SU-DHL-6 (cell line): Measurements from ENCODE around the gene WDR33.
"Not testable (repeated sequence)": the region's sequence is repeated elsewhere in the genome, so short reads cannot be mapped to it uniquely, and the experiment has no call there.

Source experiments
- H2AFZ ChIP-seq: fragments of 200-600 bp; sonication (generic); 2 replicates; pipeline ENCODE4 v1.6.1; 2014; ENCODE audit warnings: low read depth, mild to moderate bottlenecking, moderate library complexity, mixed read lengths, antibody characterized with exemption, low read length; ENCODE audit not compliant: severe bottlenecking
- H3F3A ChIP-seq: fragments of 200-600 bp; shearing (Covaris generic); 2 replicates; pipeline ENCODE4 v1.6.0; 2016; ENCODE audit warnings: antibody characterized with exemption, mild to moderate bottlenecking; ENCODE audit not compliant: insufficient read depth
- H3K27ac ChIP-seq: fragments of 200-600 bp; sonication (generic); 2 replicates; pipeline ENCODE4 v1.5.1; 2016; ENCODE audit warnings: low read depth, mild to moderate bottlenecking, low read length, moderate library complexity, mixed read lengths
- H3K27me3 ChIP-seq: fragments of 200-600 bp; sonication (generic), shearing (Covaris generic); 2 replicates; pipeline ENCODE4 v1.6.0; 2014; ENCODE audit warnings: mild to moderate bottlenecking, low read length
- H3K36me3 ChIP-seq: fragments of 200-600 bp; sonication (generic); 2 replicates; pipeline ENCODE4 v1.6.1; 2014; ENCODE audit warnings: mild to moderate bottlenecking, low read length, mixed read lengths
- H3K4me2 ChIP-seq: fragments of 300-600, 200-600 bp; shearing (Covaris generic), sonication (generic); 2 replicates; pipeline ENCODE4 v1.6.0; 2014; ENCODE audit warnings: low read length, low read depth, mild to moderate bottlenecking; ENCODE audit not compliant: poor library complexity, severe bottlenecking
- H3K4me3 ChIP-seq: fragments of 200-600 bp; sonication (generic); 2 replicates; pipeline ENCODE4 v1.5.1; 2014; ENCODE audit warnings: antibody characterized with exemption, low read length, mild to moderate bottlenecking, mixed read lengths; ENCODE audit not compliant: insufficient read depth, poor library complexity, severe bottlenecking
- H3K79me2 ChIP-seq: fragments of 200-600 bp; sonication (generic); 2 replicates; pipeline ENCODE4 v1.6.1; 2014; ENCODE audit warnings: mild to moderate bottlenecking, low read length, moderate library complexity; ENCODE audit not compliant: insufficient read depth
- H3K9ac ChIP-seq: fragments of 200-600 bp; sonication (generic); 2 replicates; pipeline ENCODE4 v1.7.0; 2014; ENCODE audit warnings: mild to moderate bottlenecking, low read length
- H3K9me2 ChIP-seq: fragments of 200-600 bp; sonication (generic); replicated peaks from 2 replicates; pipeline ENCODE4 v1.6.1; 2014; ENCODE audit warnings: low read length; ENCODE audit not compliant: insufficient read depth
- H3K9me3 ChIP-seq: fragments of 200-600 bp; sonication (generic); 2 replicates; pipeline ENCODE4 v1.6.1; 2014; ENCODE audit warnings: low read length, mixed read lengths; ENCODE audit not compliant: insufficient read depth
- H4K20me1 ChIP-seq: fragments of 200-600 bp; sonication (generic); 2 replicates; pipeline ENCODE4 v1.6.1; 2014; ENCODE audit warnings: low read depth, mild to moderate bottlenecking, antibody characterized with exemption, low read length, moderate library complexity, mixed read lengths
- EZH2phosphoT487 ChIP-seq: fragments of 200-600 bp; sonication (generic), shearing (Covaris generic); conservative IDR thresholded peaks from 2 replicates; pipeline ENCODE4 v1.6.1; 2018; ENCODE audit warnings: mild to moderate bottlenecking, antibody characterized with exemption, low read length, moderate library complexity, mixed read lengths
- TF ChIP-seq, protein P1 (sequence below): fragments of 200-600 bp; sonication (generic); IDR thresholded peaks from one replicate; pipeline ENCODE4 v1.5.1; 2017; ENCODE audit warnings: antibody characterized with exemption, mild to moderate bottlenecking, low read length, moderate library complexity; ENCODE audit not compliant: insufficient read depth, poor library complexity, severe bottlenecking

WDR33 gene

DNA sequence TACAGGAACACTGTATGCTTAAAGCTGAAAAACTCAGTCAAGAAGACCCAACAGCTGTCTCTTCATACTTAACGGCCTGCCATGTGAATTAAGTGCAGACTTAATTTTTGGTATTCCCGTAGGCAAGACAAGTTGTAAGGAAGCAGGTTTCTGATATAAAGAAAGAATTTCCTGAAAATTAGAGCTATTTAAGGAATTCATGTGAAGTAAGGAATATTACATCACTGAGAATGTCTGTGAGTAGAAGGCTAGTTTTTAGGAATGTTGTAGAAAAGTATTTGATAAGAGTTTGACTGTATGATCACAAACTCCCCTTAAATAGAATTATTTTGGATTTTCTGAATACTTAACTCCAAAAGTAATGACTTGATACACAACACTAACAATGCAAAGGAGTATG is 51.0 kb downstream of the WDR33 start:
- no peaks in the 10 kb centered on the region for H3K79me2 ChIP-seq

DNA sequence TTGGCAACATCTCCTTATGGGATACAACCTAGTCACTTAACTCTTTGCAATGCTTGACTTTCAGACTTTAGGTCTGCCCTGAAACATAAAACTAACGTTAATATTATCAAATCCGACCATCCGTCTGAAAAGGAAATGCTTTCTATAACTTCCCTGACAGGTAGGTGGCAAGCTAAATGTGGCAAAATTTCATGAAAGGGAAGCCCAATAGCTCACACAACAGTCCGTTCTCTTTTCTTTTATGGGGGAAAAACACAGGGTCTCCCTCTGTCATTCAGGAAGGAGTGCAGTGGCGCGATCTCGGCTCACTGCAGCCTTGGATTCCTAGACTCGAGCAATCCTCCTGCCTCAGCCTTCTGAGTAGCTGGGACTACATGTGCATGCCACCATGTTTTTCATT is 56.8 kb downstream of the WDR33 start:
- H3K4me2 ChIP-seq: no peak overlapping the region
- 0 out of 2 replicates have a peak, but pooled peaks cover under 1% of the 10 kb centered on the region for H3K79me2 ChIP-seq
- no peak overlapping the region for H3K4me3 ChIP-seq
- no peak for TF ChIP-seq EZH2phosphoT487
- TF ChIP-seq, protein P1, sequence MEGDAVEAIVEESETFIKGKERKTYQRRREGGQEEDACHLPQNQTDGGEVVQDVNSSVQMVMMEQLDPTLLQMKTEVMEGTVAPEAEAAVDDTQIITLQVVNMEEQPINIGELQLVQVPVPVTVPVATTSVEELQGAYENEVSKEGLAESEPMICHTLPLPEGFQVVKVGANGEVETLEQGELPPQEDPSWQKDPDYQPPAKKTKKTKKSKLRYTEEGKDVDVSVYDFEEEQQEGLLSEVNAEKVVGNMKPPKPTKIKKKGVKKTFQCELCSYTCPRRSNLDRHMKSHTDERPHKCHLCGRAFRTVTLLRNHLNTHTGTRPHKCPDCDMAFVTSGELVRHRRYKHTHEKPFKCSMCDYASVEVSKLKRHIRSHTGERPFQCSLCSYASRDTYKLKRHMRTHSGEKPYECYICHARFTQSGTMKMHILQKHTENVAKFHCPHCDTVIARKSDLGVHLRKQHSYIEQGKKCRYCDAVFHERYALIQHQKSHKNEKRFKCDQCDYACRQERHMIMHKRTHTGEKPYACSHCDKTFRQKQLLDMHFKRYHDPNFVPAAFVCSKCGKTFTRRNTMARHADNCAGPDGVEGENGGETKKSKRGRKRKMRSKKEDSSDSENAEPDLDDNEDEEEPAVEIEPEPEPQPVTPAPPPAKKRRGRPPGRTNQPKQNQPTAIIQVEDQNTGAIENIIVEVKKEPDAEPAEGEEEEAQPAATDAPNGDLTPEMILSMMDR: no peak
- H4K20me1 ChIP-seq: no peaks in the 10 kb centered on the region
- no peaks in the 10 kb centered on the region for H3K9me2 ChIP-seq
- no peak overlapping the region for H3K9ac ChIP-seq
- no peaks in the 10 kb centered on the region for H3K9me3 ChIP-seq
- H2AFZ ChIP-seq: no peak overlapping the region
- H3F3A ChIP-seq: peaks cover 24% of the 10 kb centered on the region
- H3K27ac ChIP-seq: no peak overlapping the region
- H3K36me3 ChIP-seq: peaks cover 38% of the 10 kb centered on the region
- no peaks in the 10 kb centered on the region for H3K27me3 ChIP-seq

More for the DNA sequence above, 51.0 kb downstream of the WDR33 start:
- no peak overlapping the region for H3K9ac ChIP-seq
- H3K36me3 ChIP-seq: peaks cover 59% of the 10 kb centered on the region
- peaks cover 13% of the 10 kb centered on the region; the same call in 1 of the 2 replicates for H3F3A ChIP-seq
- no peaks in the 10 kb centered on the region for H3K27me3 ChIP-seq
- H3K9me2 ChIP-seq: no peaks in the 10 kb centered on the region
- H3K27ac ChIP-seq: no peak overlapping the region
- no peaks in the 10 kb centered on the region; the same call in 1 of the 2 replicates for H4K20me1 ChIP-seq
- TF ChIP-seq, protein P1: no peak
- TF ChIP-seq EZH2phosphoT487: no peak
- no peaks in the 10 kb centered on the region for H3K9me3 ChIP-seq
- no peak overlapping the region for H3K4me3 ChIP-seq
- H2AFZ ChIP-seq: no peak overlapping the region
- no peak overlapping the region for H3K4me2 ChIP-seq

DNA sequence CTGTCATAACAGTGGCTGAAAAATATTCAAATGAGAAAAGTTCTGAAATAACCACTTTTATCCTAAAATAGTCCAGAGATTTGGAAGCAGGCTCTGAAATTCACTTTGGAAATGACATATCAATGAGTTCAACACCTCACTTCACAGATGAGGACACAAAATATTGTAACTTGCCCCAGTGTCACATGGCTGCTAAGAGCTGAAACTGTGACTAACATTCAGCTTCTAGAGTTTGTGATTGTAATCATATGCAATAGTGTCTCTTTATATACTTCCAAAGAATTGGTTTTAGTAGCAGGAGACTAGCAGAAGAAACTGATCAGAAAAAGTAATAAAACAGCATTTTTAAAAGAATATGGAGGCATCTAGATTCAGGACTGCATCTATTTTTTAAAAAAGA is 57.6 kb downstream of the WDR33 start:
- Histone ChIP-seq H4K20me1 (no peaks in the 10 kb centered on the region), H3K4me3 (no peak overlapping the region)

DNA sequence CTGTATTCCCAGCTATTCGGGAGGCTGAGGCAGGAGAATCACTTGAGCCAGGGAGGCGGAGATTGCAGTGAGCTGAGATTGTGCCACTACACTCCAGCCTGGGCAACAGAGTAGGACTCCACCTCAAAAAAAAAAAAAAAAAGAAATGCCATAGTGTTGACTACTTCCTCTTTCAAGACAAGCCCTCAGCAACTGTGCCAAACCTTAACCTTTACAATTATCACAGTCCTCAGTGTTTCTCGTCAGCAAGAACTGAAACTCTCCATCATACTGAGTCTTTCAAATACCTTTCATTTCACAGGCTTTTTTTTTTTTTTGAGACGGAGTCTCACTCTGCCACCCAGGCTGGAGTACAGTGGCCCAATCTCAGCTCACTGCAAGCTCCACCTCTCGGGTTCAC is 61.4 kb downstream of the WDR33 start:
- not testable (repeated sequence) for H4K20me1 ChIP-seq, H3K4me2 ChIP-seq, H2AFZ ChIP-seq, H3K9me2 ChIP-seq, H3K9ac ChIP-seq, H3K27me3 ChIP-seq, H3K9me3 ChIP-seq, H3K4me3 ChIP-seq
- H3K27ac ChIP-seq: peak overlapping the region; percentile 70
- peaks cover 46% of the 10 kb centered on the region for H3K36me3 ChIP-seq
- peaks cover 13% of the 10 kb centered on the region; the same call in 1 of the 2 replicates for H3K79me2 ChIP-seq
- H3F3A ChIP-seq: peaks cover 11% of the 10 kb centered on the region

More for the DNA sequence above, 57.6 kb downstream of the WDR33 start:
- no peak for TF ChIP-seq EZH2phosphoT487
- TF ChIP-seq, protein P1: no peak
- Histone ChIP-seq H3K79me2 (peaks cover 7% of the 10 kb centered on the region; the same call in 1 of the 2 replicates), H3K9ac (no peak overlapping the region), H2AFZ (no peak overlapping the region), H3K27ac (no peak overlapping the region), H3K9me3 (no peaks in the 10 kb centered on the region), H3K36me3 (peaks cover 37% of the 10 kb centered on the region), H3K9me2 (no peaks in the 10 kb centered on the region), H3K27me3 (no peaks in the 10 kb centered on the region), H3F3A (peaks cover 21% of the 10 kb centered on the region), H3K4me2 (no peak overlapping the region)
